AG04450 (cell line): ENCODE data around the gene MPDU1. TPM values are rescaled to one million over a fixed set of nuclear protein-coding genes. Genes with fewer than 3 reads are reported as not detected.
A peak's percentile ranks its signal among the peaks of the same experiment; 100 is the strongest.

ENCODE experiments used
- CTCF ChIA-PET: fragments of 300-600, 350-600 bp; formaldehyde crosslinking; extraction: SDS; loops from one replicate; lab custom pipeline; 2022; ENCODE audit warnings: antibody characterized with exemption, inconsistent platforms; lab: Charles Lee
- POLR2A ChIA-PET: fragments of 350-600 bp; formaldehyde crosslinking; extraction: SDS; loops from one replicate; lab custom pipeline; 2021; ENCODE audit warnings: antibody characterized with exemption, inconsistent platforms; lab: Yijun Ruan, JAX
- DNase-seq: peaks from one replicate; pipeline ENCODE4 v3.0.0-alpha.2; 2011; ENCODE audit warnings: low read depth, low spot score
- H3K27ac ChIP-seq: one replicate; pipeline ENCODE4 v1.5.1; 2012; ENCODE audit warnings: low read depth, low read length, control low read depth
- H3K27me3 ChIP-seq: one replicate; pipeline ENCODE4 v1.6.0; 2012; ENCODE audit warnings: low read length; ENCODE audit not compliant: control insufficient read depth, insufficient read depth
- H3K4me3 ChIP-seq: 2 replicates; pipeline ENCODE4 v1.5.1; 2011; ENCODE audit warnings: mild to moderate bottlenecking, low read depth, low read length, control low read depth
- H3K9me3 ChIP-seq: 2 replicates; pipeline ENCODE4 v1.5.1; 2012; ENCODE audit warnings: low read length; ENCODE audit not compliant: control insufficient read depth, insufficient read depth
- CTCF ChIP-seq: IDR thresholded peaks from 2 replicates; pipeline ENCODE4 v1.5.1; 2011; ENCODE audit warnings: low read depth, low read length, control low read depth, inconsistent platforms
- polyA plus RNA-seq: library from polyadenylated mRNA; depleted of rRNA; stranded (reverse); fragments of >200 nt; gene quantifications from 2 replicates; pipeline ENCODE4 v1.2.3, GENCODE V29; 2011; rRNA removed
- small RNA-seq: library from RNA; depleted of rRNA; stranded (forward); fragments of <200 nt; gene quantifications from one replicate; pipeline ENCODE3, GENCODE V24; 2012; ENCODE audit warnings: low read depth; ENCODE audit not compliant: insufficient read length

The MPDU1 gene
- polyA plus RNA-seq, 1 experiment: 131 TPM

- no peak overlapping the region for H3K27ac ChIP-seq
- POLR2A ChIA-PET: interaction anchor here (0.6 to 3.7 kb wide), 2 partner anchors 17 to 55 kb away, joined by 3 to 17 read pairs; partner anchors contain the start of genes TP53 and WRAP53
- H3K4me3 ChIP-seq: no peak overlapping the region
- CTCF ChIA-PET: interaction anchor here (0.5 to 6.2 kb wide), 21 partner anchors 8 to 358 kb away, joined by 3 to 134 read pairs (median 5); partner anchors contain the start of genes ATP1B2, FXR2, TP53 and WRAP53
- H3K27me3 ChIP-seq: no peaks in the 10 kb centered on the region
- DNase-seq: no peak
- H3K9me3 ChIP-seq: no peaks in the 10 kb centered on the region
- TF ChIP-seq CTCF: peak; percentile 68
Observed at GRCh38 chr17:7632492-7632894, 48.8 kb downstream of the MPDU1 start.

GRCh38 chr17:7633093-7633492 is 49.4 kb downstream of the MPDU1 start:
- CTCF ChIA-PET: interaction anchor here (0.6 to 6.2 kb wide), 13 partner anchors 9 to 530 kb away, joined by 3 to 134 read pairs (median 6); partner anchors contain the start of genes FXR2, TP53 and WRAP53
- no peak for DNase-seq
- no peak for TF ChIP-seq CTCF
- no peaks in the 10 kb centered on the region for H3K27me3 ChIP-seq
- no peaks in the 10 kb centered on the region for H3K9me3 ChIP-seq
- H3K4me3 ChIP-seq: no peak overlapping the region
- no peak overlapping the region for H3K27ac ChIP-seq
- POLR2A ChIA-PET: interaction anchor here (3.7 kb wide), 1 partner anchor 55 kb away, joined by 17 read pairs; the partner anchor contains the start of genes TP53 and WRAP53

GRCh38 chr17:7634384-7634783 is 50.7 kb downstream of the MPDU1 start:
- no peak overlapping the region for H3K4me3 ChIP-seq
- no peak overlapping the region for H3K27ac ChIP-seq
- ChIA-PET POLR2A (interaction anchor here (0.6 to 3.7 kb wide), 2 partner anchors 53 to 278 kb away, joined by 3 to 17 read pairs; partner anchors contain the start of genes TP53 and WRAP53), CTCF (interaction anchor here (0.5 to 6.2 kb wide), 6 partner anchors 8 to 560 kb away, joined by 3 to 134 read pairs (median 6); partner anchors contain the start of genes TP53 and WRAP53)
- TF ChIP-seq CTCF: peak; percentile 77
- no peak for DNase-seq
- peaks cover 3% of the 10 kb centered on the region for H3K27me3 ChIP-seq
- no peaks in the 10 kb centered on the region for H3K9me3 ChIP-seq

- H3K9me3 ChIP-seq: peaks cover 7% of the 10 kb centered on the region; the same call in 1 of the 2 replicates
- TF ChIP-seq CTCF: no peak
- no peak overlapping the region for H3K27ac ChIP-seq
- H3K27me3 ChIP-seq: peaks cover 3% of the 10 kb centered on the region
- DNase-seq: no peak
- CTCF ChIA-PET: interaction anchor here (0.6 to 1.0 kb wide), 3 partner anchors 8 to 103 kb away, joined by 3 to 5 read pairs (median 4); partner anchors contain the start of genes SAT2 and TP53
- H3K4me3 ChIP-seq: no peak overlapping the region
- POLR2A ChIA-PET: no interaction called here
Observed at GRCh38 chr17:7636163-7636562, 52.5 kb downstream of the MPDU1 start.

Small RNAs within 50 kb of the gene (small RNA-seq; reads per million reads assigned to genes)
- not detected for gene CD68
- gene RF00019: not detected
- not detected for gene SNORA48
- gene SNORD10: not detected

Other genes starting within 250 kb of the MPDU1 start
- 0.35 and 0.74 TPM in 2 replicates for gene ACAP1, start 247.3 kb upstream of the MPDU1 start, polyA plus RNA-seq
- gene KCTD11, start 231.7 kb upstream of the MPDU1 start, polyA plus RNA-seq: 12.1 and 13.8 TPM in 2 replicates
- not detected in 2 replicates for gene TMEM95, start 228.7 kb upstream of the MPDU1 start, polyA plus RNA-seq
- 0.22 and 0.25 TPM in 2 replicates for gene TNK1, start 202.8 kb upstream of the MPDU1 start, polyA plus RNA-seq
- 35.2 and 53.0 TPM in 2 replicates for gene PLSCR3, start 189.3 kb upstream of the MPDU1 start, polyA plus RNA-seq
- 83.8 and 104 TPM in 2 replicates for gene TMEM256, start 179.8 kb upstream of the MPDU1 start, polyA plus RNA-seq
- 8.9 and 12.4 TPM in 2 replicates for gene NLGN2, start 176.0 kb upstream of the MPDU1 start, polyA plus RNA-seq
- not detected in 2 replicates for gene SPEM1, start 163.5 kb upstream of the MPDU1 start, polyA plus RNA-seq
- not detected in 2 replicates for gene SPEM2, start 158.2 kb upstream of the MPDU1 start, polyA plus RNA-seq
- gene SPEM3, start 155.0 kb upstream of the MPDU1 start, polyA plus RNA-seq: not detected in 2 replicates
- gene TMEM102, start 148.4 kb upstream of the MPDU1 start, polyA plus RNA-seq: 1.0 and 1.1 TPM in 2 replicates
- 0.58 and 0.63 TPM in 2 replicates for gene FGF11, start 144.3 kb upstream of the MPDU1 start, polyA plus RNA-seq
- gene CHRNB1, start 138.8 kb upstream of the MPDU1 start, polyA plus RNA-seq: 5.3 and 6.3 TPM in 2 replicates
- gene ZBTB4, start 104.2 kb upstream of the MPDU1 start, polyA plus RNA-seq: 18.8 and 22.3 TPM in 2 replicates
- gene SLC35G6, start 102.4 kb upstream of the MPDU1 start, polyA plus RNA-seq: not detected in 2 replicates
- 18.4 and 35.0 TPM in 2 replicates for gene POLR2A, start 99.5 kb upstream of the MPDU1 start, polyA plus RNA-seq
- 26.0 and 27.1 TPM in 2 replicates for gene TNFSF12, start 34.8 kb upstream of the MPDU1 start, polyA plus RNA-seq
- 0.83 and 1.0 TPM in 2 replicates for gene TNFSF13, start 25.1 kb upstream of the MPDU1 start, polyA plus RNA-seq
- gene SENP3, start 21.9 kb upstream of the MPDU1 start, polyA plus RNA-seq: 67.6 and 73.4 TPM in 2 replicates
- 34.1 and 39.6 TPM in 2 replicates for gene CD68, start 4.2 kb upstream of the MPDU1 start, polyA plus RNA-seq
- gene SOX15, start 6.2 kb downstream of the MPDU1 start, polyA plus RNA-seq: 0.24 and 0.29 TPM in 2 replicates
- gene FXR2, start 31.0 kb downstream of the MPDU1 start, polyA plus RNA-seq: 24.6 and 29.4 TPM in 2 replicates
- 54.1 and 61.5 TPM in 2 replicates for gene SAT2, start 44.0 kb downstream of the MPDU1 start, polyA plus RNA-seq
- gene SHBG, start 46.3 kb downstream of the MPDU1 start, polyA plus RNA-seq: 0.35 and 0.50 TPM in 2 replicates
- gene ATP1B2, start 67.1 kb downstream of the MPDU1 start, polyA plus RNA-seq: 0.05 and 0.11 TPM in 2 replicates
- gene TP53, start 103.6 kb downstream of the MPDU1 start, polyA plus RNA-seq: 40.7 and 48.9 TPM in 2 replicates
- 4.1 and 4.5 TPM in 2 replicates for gene WRAP53, start 104.6 kb downstream of the MPDU1 start, polyA plus RNA-seq
- 7.2 and 7.7 TPM in 2 replicates for gene EFNB3, start 121.3 kb downstream of the MPDU1 start, polyA plus RNA-seq
- gene DNAH2, start 133.9 kb downstream of the MPDU1 start, polyA plus RNA-seq: 0.04 and 0.06 TPM in 2 replicates